ENCODE measurements around the gene NPM1. TPM values are rescaled to one million over a fixed set of nuclear protein-coding genes. Genes with fewer than 3 reads are reported as not detected.

The NPM1 gene
- total and polyA plus RNA-seq, 7 donors = 452 to 2,554 (median 635) TPM

- H3K9me3 ChIP-seq = no peaks in the 10 kb centered on the region
- H3K27me3 ChIP-seq (ENCODE audit: insufficient read depth in 3 of 3, low read length in 2 of 3) = no peaks in the 10 kb centered on the region
- no peaks in the 10 kb centered on the region for H3K36me3 ChIP-seq (ENCODE audit: insufficient read depth in 1 of 2, low read depth in 1 of 2)
- intact Hi-C loops (cut with DNase I) = no loop called here
- no peak overlapping the region for H3K27ac ChIP-seq
- no peak overlapping the region for H3K4me3 ChIP-seq
- TF ChIP-seq, protein P1, sequence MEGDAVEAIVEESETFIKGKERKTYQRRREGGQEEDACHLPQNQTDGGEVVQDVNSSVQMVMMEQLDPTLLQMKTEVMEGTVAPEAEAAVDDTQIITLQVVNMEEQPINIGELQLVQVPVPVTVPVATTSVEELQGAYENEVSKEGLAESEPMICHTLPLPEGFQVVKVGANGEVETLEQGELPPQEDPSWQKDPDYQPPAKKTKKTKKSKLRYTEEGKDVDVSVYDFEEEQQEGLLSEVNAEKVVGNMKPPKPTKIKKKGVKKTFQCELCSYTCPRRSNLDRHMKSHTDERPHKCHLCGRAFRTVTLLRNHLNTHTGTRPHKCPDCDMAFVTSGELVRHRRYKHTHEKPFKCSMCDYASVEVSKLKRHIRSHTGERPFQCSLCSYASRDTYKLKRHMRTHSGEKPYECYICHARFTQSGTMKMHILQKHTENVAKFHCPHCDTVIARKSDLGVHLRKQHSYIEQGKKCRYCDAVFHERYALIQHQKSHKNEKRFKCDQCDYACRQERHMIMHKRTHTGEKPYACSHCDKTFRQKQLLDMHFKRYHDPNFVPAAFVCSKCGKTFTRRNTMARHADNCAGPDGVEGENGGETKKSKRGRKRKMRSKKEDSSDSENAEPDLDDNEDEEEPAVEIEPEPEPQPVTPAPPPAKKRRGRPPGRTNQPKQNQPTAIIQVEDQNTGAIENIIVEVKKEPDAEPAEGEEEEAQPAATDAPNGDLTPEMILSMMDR (IDR thresholded peaks at IDR 0.05) = no peak
- ATAC-seq (no peak), DNase-seq (no peak)
- no peaks in the 10 kb centered on the region for H3K4me1 ChIP-seq
- WGBS, 3 donors = 81 to 89% (median 84%) methylated on average over 7 of the region's 7 CpGs
Observed at GRCh38 chr5:171431251-171431777, 43.7 kb downstream of the NPM1 start.

- WGBS, 3 donors = 74 to 83% (median 77%) methylated on average over 8 of the region's 8 CpGs
- Histone ChIP-seq H3K9me3 (no peaks in the 10 kb centered on the region), H3K36me3 (ENCODE audit: insufficient read depth in 1 of 2, low read depth in 1 of 2) (no peaks in the 10 kb centered on the region), H3K27me3 (ENCODE audit: insufficient read depth in 3 of 3, low read length in 2 of 3) (no peaks in the 10 kb centered on the region), H3K4me1 (no peaks in the 10 kb centered on the region), H3K4me3 (no peak overlapping the region), H3K27ac (no peak overlapping the region)
- ATAC-seq = no peak
- TF ChIP-seq, protein P1 (IDR thresholded peaks at IDR 0.05) = no peak
- intact Hi-C loops (cut with DNase I) = no loop called here
- no peak for DNase-seq
Observed at GRCh38 chr5:171432076-171432475, 44.4 kb downstream of the NPM1 start.

GRCh38 chr5:171432583-171433351 is 45.1 kb downstream of the NPM1 start:
- Histone ChIP-seq H3K27ac (no peak overlapping the region), H3K36me3 (ENCODE audit: insufficient read depth in 1 of 2, low read depth in 1 of 2) (no peaks in the 10 kb centered on the region), H3K4me3 (no peak overlapping the region), H3K27me3 (ENCODE audit: insufficient read depth in 3 of 3, low read length in 2 of 3) (no peaks in the 10 kb centered on the region), H3K9me3 (no peaks in the 10 kb centered on the region), H3K4me1 (no peaks in the 10 kb centered on the region)
- TF ChIP-seq, protein P1 (IDR thresholded peaks at IDR 0.05) = no peak
- no peak for DNase-seq
- intact Hi-C loops (cut with DNase I) = no loop called here
- 83 to 84% (median 83%) methylated on average over 16 of the region's 16 CpGs for WGBS, 3 donors
- ATAC-seq = no peak

DNA sequence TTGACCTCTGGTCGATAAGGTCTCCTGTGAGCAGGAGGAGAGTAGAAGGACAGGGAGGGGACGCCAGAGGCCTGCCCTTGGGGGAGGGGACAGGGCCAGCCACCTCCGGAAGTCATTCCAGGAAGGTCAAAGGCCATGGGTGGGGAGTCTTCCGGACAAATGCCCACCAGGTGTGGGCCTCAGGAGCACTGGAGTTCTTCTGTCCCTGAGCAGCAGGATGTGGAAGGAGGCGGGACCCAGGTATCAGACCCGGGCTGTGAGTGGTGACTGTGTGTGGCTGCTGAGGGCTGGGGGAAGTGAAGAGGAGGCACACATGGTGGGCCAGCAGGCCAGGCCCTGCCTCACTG is 45.7 kb downstream of the NPM1 start:
- DNase-seq (no peak), ATAC-seq (no peak)
- WGBS, 3 donors = 66 to 73% (median 70%) methylated on average over 6 of the region's 6 CpGs
- Histone ChIP-seq H3K27ac (no peak overlapping the region), H3K4me3 (no peak overlapping the region), H3K27me3 (ENCODE audit: insufficient read depth in 3 of 3, low read length in 2 of 3) (no peaks in the 10 kb centered on the region), H3K36me3 (ENCODE audit: insufficient read depth in 1 of 2, low read depth in 1 of 2) (no peaks in the 10 kb centered on the region), H3K9me3 (no peaks in the 10 kb centered on the region), H3K4me1 (no peaks in the 10 kb centered on the region)
- intact Hi-C loops (cut with DNase I) = no loop called here
- TF ChIP-seq, protein P1 (IDR thresholded peaks at IDR 0.05) = no peak
